IPS-18a (cell line): ENCODE measurements around the gene CHIT1.

Experiments used
- H3K27ac ChIP-seq: one replicate; pipeline ENCODE4 v1.5.1; 2013; ENCODE audit warnings: low read length
- H3K27me3 ChIP-seq: one replicate; pipeline ENCODE4 v1.6.1; 2013; ENCODE audit warnings: mild to moderate bottlenecking, low read length; ENCODE audit not compliant: control insufficient read depth, insufficient read depth
- H3K36me3 ChIP-seq: one replicate; pipeline ENCODE4 v1.6.1; 2013; ENCODE audit warnings: low read depth, low read length; ENCODE audit not compliant: control insufficient read depth
- H3K4me1 ChIP-seq: one replicate; pipeline ENCODE4 v1.6.1; 2013; ENCODE audit warnings: low read depth, low read length; ENCODE audit not compliant: control insufficient read depth
- H3K4me3 ChIP-seq: one replicate; pipeline ENCODE4 v1.5.1; 2013; ENCODE audit warnings: low read length
- H3K9ac ChIP-seq: one replicate; pipeline ENCODE4 v1.6.1; 2013; ENCODE audit warnings: mild to moderate bottlenecking, low read length, moderate library complexity
- H3K9me3 ChIP-seq: one replicate; pipeline ENCODE4 v1.6.1; 2013; ENCODE audit warnings: low read depth, low read length; ENCODE audit not compliant: control insufficient read depth

Gene CHIT1

DNA sequence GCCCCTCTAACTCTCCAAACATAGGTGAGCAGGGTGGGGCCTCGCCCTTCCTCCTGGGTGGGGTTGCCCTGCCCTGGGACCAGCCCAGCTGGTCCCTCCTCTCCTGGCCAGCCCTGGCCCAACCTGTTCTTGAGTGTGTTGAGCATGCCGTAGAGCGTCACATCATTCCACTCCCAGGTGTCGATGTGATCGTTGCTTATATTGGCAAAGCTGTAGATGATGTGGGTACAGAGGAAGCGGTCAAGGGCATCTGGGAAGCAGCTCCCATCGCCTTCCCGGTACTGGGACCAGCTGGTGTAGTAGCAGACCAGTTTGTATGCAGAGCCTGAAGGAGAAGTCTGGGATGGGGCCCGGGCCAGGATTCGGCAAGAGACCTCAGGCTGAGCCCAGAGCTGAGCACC is 44.4 kb downstream of the CHIT1 start:
- H3K27me3 ChIP-seq = no peaks in the 10 kb centered on the region
- no peak overlapping the region for H3K27ac ChIP-seq
- no peak overlapping the region for H3K9ac ChIP-seq
- H3K4me3 ChIP-seq = no peak overlapping the region
- H3K4me1 ChIP-seq = peaks cover 22% of the 10 kb centered on the region
- no peaks in the 10 kb centered on the region for H3K36me3 ChIP-seq
- no peaks in the 10 kb centered on the region for H3K9me3 ChIP-seq

DNA sequence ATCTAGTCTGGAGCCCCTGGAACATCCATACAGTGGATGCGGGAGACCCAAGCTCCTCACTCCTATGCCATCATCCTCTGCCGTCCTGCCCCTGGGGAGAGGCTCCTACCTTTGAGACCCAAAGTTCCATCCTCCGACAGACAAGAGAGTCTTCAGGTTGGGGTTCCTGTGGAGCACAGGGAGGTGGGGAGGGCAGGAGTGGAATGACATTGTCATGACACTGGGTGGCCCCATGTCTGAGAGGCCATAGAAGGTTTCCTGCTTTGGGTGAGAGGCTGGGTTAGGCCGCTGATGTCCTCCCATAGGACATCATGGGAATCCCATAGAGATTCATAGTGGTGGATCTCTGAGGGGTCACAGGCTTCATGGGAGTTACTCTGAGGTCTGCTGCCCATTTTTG is 45.0 kb downstream of the CHIT1 start:
- Histone ChIP-seq H3K4me3 (no peak overlapping the region), H3K27me3 (no peaks in the 10 kb centered on the region), H3K4me1 (peaks cover 22% of the 10 kb centered on the region), H3K9ac (no peak overlapping the region), H3K9me3 (no peaks in the 10 kb centered on the region), H3K36me3 (no peaks in the 10 kb centered on the region), H3K27ac (no peak overlapping the region)

DNA sequence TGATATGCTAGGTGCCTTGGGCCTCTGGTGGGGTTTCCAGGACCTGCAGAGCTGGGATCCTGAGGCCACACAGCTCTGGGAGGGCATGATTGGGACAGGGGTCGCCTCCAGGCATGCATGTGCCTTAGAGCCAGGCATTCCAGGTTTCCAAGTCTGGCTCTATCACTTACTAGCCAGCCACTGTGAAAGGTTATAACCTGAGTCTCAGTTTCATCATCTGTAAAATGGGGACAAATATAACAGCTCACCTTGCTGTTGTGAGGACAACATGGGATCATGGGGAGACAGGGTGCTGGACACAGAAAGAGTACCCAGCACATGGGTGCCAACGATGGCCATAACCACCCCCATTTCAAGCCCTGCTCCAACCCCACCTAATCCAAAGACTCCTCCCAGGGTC is 45.6 kb downstream of the CHIT1 start:
- H3K9me3 ChIP-seq = no peaks in the 10 kb centered on the region
- no peak overlapping the region for H3K4me3 ChIP-seq
- no peaks in the 10 kb centered on the region for H3K36me3 ChIP-seq
- peaks cover 22% of the 10 kb centered on the region for H3K4me1 ChIP-seq
- no peaks in the 10 kb centered on the region for H3K27me3 ChIP-seq
- H3K27ac ChIP-seq = no peak overlapping the region
- H3K9ac ChIP-seq = no peak overlapping the region

DNA sequence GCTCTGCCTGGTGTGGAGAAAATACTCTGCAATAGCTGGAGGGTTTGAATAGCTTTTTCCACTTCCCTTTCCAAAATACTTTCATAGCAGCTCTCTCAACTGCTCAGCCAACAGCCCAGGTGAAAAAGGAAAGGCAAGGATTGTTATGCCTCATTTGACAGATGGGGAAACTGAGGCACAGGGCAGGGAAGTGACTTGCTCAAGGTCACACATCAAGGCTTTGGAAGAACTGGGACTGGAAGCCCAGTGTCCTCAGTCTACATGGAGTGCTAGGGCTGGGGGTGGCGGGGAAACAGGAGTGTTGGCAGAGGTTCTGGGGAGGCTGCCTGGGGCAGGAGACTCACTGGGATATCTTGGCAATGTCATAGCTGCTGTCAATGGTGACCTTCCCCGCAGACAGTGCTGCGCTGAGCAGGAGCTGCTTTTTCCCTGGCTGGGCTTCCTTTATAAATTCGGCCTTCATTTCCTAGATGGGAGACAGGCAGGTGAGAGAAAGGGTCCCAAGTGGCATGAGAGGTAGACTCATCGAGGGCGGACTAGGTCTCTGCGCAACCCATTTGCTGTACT is 47.0 kb downstream of the CHIT1 start:
- Histone ChIP-seq H3K36me3 (no peaks in the 10 kb centered on the region), H3K4me3 (no peak overlapping the region), H3K9ac (no peak overlapping the region), H3K27me3 (no peaks in the 10 kb centered on the region), H3K4me1 (peaks cover 30% of the 10 kb centered on the region), H3K9me3 (no peaks in the 10 kb centered on the region), H3K27ac (no peak overlapping the region)

DNA sequence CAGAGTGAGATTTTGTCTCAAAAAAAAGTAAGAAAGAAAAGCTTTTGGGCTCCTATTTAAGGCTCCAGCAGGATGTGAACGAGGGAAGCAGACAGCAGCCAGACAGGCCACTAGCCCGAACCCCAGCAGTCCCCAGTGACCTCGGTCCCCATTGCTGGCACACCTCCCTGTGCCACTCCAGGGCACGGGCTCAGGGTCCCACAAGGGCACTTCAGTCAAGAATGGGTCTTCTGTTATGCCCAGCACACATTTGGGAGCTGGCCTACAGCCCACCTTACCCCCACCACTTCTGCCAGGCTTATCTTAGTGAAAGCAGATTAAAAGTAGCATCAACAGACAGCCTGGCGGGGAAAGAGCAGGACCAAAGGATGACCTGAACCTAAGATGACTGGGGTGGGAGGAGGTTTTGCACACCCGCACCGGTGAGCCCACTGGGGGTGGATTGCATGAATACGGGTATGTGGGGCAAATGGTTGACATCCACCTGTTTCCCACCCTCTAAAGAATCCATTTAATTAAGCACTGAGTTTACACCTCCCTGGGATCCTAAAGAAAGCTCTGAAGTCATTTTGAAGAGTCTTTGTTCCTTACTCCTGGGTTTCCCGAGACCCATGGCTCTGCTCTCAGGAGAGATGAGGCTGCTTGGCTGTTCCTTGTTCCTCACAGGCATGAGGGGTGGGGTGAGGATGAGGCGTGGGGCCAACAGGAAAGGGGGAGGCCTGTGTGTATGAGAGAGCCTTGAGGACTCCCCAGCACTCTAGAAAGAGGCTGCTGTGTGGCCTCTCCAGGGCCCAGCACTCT is 47.7 kb downstream of the CHIT1 start:
- Histone ChIP-seq H3K4me1 (peaks cover 29% of the 10 kb centered on the region), H3K9me3 (no peaks in the 10 kb centered on the region), H3K4me3 (no peak overlapping the region), H3K27ac (no peak overlapping the region), H3K36me3 (no peaks in the 10 kb centered on the region), H3K27me3 (no peaks in the 10 kb centered on the region), H3K9ac (no peak overlapping the region)

DNA sequence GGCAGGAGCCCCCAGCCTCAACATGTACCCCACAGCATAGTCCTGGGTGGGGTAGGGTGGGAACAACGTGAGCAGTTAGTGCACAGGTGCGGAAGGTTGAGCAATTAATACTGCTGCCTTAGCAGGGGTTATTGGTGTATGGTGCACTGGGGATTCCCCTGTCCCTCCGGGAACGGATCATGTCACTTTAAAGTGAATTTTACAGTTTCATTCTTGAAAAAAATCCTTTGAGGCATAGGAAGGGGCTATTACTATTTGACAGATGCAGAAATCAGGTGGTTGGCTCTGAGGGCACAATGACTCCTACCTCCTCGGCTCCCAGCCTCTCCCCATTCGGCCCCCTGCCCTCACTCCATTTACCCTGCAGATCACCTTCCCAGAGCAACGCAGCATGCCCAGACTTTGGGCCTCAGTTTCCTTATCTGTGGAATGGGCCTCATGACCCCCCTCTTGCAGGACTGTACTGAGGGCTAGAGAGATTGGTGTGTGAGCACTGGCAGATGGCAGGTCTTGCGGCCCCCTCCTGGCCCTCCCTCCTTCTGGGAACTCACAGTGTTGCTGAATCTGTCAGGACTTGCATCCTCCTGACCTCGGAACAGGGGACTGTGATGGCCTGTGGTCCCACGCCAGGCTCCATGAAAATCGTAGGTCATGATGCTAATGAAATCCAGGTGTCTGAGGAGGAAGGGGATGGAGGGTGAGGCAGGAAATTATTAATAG is 48.7 kb downstream of the CHIT1 start:
- Histone ChIP-seq H3K4me3 (no peak overlapping the region), H3K9ac (no peak overlapping the region), H3K4me1 (peaks cover 21% of the 10 kb centered on the region), H3K27me3 (no peaks in the 10 kb centered on the region), H3K36me3 (no peaks in the 10 kb centered on the region), H3K9me3 (no peaks in the 10 kb centered on the region), H3K27ac (no peak overlapping the region)

DNA sequence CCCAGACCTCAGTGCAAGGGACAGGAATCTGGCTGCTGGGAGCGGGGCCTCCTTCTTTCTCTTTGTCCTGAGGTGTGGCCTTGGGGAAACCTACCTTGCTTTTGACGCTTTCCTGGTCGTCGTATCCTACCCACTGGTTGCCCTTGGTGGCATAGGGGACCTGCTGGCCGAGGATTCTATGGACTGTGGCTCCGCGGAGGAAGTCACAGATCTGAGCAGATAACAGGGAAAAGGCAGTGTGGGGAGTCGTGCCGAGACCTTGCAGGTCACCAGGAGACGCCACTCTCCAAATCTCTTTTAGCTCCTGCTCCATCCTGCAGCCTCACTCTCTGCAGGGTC is 49.8 kb downstream of the CHIT1 start:
- H3K9me3 ChIP-seq = no peaks in the 10 kb centered on the region
- no peak overlapping the region for H3K9ac ChIP-seq
- no peaks in the 10 kb centered on the region for H3K27me3 ChIP-seq
- no peak overlapping the region for H3K4me3 ChIP-seq
- H3K36me3 ChIP-seq = no peaks in the 10 kb centered on the region
- H3K27ac ChIP-seq = no peak overlapping the region
- H3K4me1 ChIP-seq = peaks cover 18% of the 10 kb centered on the region

DNA sequence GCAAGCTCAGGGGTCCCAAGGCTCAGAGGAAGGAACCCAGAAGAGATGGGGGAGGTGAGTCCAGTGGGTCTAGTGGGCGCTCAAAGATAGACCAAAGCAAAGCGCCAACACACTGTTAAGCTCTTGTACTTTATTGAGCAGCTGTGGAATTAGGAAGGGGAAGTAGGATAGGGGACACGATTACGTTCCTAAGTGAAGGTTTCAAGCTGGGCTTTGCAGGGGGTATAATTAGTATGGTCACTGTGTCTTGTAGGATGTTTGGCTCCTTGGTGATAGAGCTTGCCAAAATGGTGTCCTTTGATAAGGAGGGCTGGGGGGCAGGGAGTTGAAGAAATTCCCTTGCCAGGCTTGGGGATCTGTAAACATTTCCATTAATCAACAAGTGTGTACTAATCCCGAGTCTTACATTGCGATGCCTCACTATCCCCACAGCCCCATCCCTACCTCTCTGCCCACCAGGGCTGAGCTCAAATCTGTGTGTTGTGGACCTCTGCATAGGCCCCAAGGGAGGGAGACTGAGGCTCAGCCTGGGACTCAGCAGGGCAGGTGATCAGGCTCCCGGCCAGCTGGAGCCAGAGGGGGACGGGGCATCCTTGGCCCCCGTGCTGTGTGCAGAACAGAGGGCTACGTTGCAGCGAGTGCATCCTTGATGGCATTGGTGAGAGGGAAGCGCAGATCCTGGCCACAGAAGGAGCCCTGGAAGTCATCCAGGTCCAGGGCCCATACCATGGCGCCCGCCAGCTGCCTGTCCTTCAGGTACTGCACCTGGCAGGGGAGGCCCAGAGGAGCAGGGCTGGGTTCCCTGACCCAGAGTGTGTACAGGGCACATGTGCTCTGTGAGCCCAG is 50.4 kb downstream of the CHIT1 start:
- Histone ChIP-seq H3K27ac (no peak overlapping the region), H3K4me1 (peaks cover 18% of the 10 kb centered on the region), H3K9me3 (no peaks in the 10 kb centered on the region), H3K4me3 (no peak overlapping the region), H3K36me3 (no peaks in the 10 kb centered on the region), H3K27me3 (no peaks in the 10 kb centered on the region), H3K9ac (no peak overlapping the region)

DNA sequence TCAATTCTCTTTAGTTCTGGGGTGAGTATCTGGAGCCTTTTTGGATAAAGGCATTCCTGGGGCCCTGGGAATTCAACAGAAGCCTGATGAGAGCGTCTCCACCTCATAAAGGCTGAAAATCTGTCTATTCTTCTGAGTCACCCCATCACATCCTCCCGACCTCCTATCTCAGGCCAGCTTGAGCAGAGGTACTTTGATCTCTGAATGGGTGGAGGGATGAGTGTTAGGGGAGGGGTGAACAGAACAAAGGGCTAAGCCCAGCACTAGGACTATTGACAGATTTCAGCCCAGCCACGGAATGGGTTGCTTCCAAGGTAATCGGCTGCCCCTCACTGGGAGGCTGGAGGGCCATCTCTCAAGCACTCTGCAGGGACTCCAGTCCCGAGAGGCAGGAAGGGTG is 51.4 kb downstream of the CHIT1 start:
- H3K9ac ChIP-seq = no peak overlapping the region
- H3K4me1 ChIP-seq = peaks cover 18% of the 10 kb centered on the region

DNA sequence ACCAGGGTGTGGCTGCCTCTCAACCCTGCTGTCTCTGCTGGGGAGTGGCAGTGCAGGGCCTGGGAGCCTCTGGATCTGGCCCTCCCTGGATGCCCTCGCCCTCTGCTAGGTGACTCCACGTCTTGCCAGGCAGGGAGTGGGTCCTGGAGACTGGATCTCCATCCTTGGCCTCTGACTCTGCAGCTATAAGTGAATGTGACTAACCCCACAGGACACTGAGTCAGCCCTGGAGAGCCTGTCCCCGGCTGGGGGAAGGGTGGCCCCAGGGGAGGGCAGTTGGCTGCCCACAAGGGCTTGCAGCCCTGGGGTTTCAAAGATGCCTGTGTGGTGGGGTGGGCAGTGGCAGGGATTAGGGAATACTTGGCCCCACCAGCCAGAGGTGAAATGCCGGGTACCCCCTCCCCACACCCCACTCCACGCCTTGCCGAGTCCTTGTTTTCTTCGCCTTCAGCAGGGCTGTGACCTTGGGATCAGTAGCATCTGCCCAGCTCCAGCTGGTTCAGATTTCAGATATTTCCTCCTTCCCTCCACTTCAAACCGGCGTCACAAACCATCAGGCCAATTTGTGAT is 51.9 kb downstream of the CHIT1 start:
- Histone ChIP-seq H3K4me3 (no peak overlapping the region), H3K36me3 (no peaks in the 10 kb centered on the region), H3K27me3 (no peaks in the 10 kb centered on the region), H3K9ac (no peak overlapping the region), H3K9me3 (no peaks in the 10 kb centered on the region), H3K4me1 (peaks cover 18% of the 10 kb centered on the region), H3K27ac (no peak overlapping the region)

More for the DNA sequence above, 51.4 kb downstream of the CHIT1 start:
- H3K36me3 ChIP-seq = no peaks in the 10 kb centered on the region
- no peaks in the 10 kb centered on the region for H3K27me3 ChIP-seq
- H3K27ac ChIP-seq = no peak overlapping the region
- no peaks in the 10 kb centered on the region for H3K9me3 ChIP-seq
- no peak overlapping the region for H3K4me3 ChIP-seq

DNA sequence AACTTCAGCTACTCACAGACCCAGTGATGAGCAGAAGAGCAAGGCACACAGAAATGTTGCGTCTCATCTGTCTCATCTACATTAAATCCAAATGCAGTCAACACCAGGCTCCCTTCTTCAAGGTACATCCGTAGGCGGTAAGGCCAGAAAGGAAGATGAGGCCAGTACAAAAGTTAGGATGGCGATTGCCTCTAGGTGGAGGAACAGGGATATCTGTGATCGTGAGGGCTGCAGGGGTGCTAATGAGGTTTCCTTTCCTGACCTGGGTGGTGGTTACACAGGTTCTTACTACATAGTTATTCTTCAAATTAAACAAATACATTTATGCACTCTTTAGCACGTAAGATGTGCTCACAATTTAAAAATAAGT is 52.5 kb downstream of the CHIT1 start:
- peaks cover 18% of the 10 kb centered on the region for H3K4me1 ChIP-seq
- H3K27ac ChIP-seq = no peak overlapping the region
- H3K9ac ChIP-seq = no peak overlapping the region

More for the DNA sequence above, 52.5 kb downstream of the CHIT1 start:
- no peaks in the 10 kb centered on the region for H3K27me3 ChIP-seq
- no peak overlapping the region for H3K4me3 ChIP-seq
- no peaks in the 10 kb centered on the region for H3K36me3 ChIP-seq
- H3K9me3 ChIP-seq = no peaks in the 10 kb centered on the region
